Duodenal mucosa (tissue), 2 donors: ENCODE data around the gene LINGO1.

Experiments used
- H3K27ac ChIP-seq: one replicate; pipeline ENCODE4 v1.7.0; 2013; ENCODE audit warnings: low read depth, low read length
- H3K27me3 ChIP-seq, 2 donors: one replicate each; pipeline ENCODE4 v1.7.0; 2013; ENCODE audit warnings: low read length in 2 of 2, control low read depth in 1 of 2; ENCODE audit not compliant: insufficient read depth in 2 of 2, control insufficient read depth in 1 of 2
- H3K36me3 ChIP-seq, 2 donors: one replicate each; pipeline ENCODE4 v1.7.0; 2013; ENCODE audit warnings: low read length in 2 of 2, control low read depth in 1 of 2; ENCODE audit not compliant: insufficient read depth in 2 of 2, control insufficient read depth in 1 of 2
- H3K4me1 ChIP-seq, 2 donors: one replicate each; pipeline ENCODE4 v1.7.0; 2013; ENCODE audit warnings: low read length in 2 of 2, control low read depth in 1 of 2; ENCODE audit not compliant: insufficient read depth in 2 of 2, control insufficient read depth in 1 of 2
- H3K4me3 ChIP-seq, 2 donors: one replicate each; pipeline ENCODE4 v1.7.0; 2013; ENCODE audit warnings: low read length in 2 of 2, low read depth in 1 of 2
- H3K9ac ChIP-seq, 2 donors: one replicate each; pipeline ENCODE4 v1.7.0; 2013; ENCODE audit warnings: low read length in 2 of 2, low read depth in 1 of 2
- H3K9me3 ChIP-seq, 2 donors: one replicate each; pipeline ENCODE4 v1.7.0; 2013; ENCODE audit warnings: low read length in 2 of 2, control low read depth in 1 of 2; ENCODE audit not compliant: control insufficient read depth in 1 of 2

LINGO1 gene

GRCh38 chr15:77608774-77609173 is 23.9 kb downstream of the LINGO1 start:
- Histone ChIP-seq H3K9ac (no peak overlapping the region), H3K36me3 (no peaks in the 10 kb centered on the region), H3K9me3 (no peaks in the 10 kb centered on the region), H3K4me3 (no peak overlapping the region), H3K4me1 (peaks cover 3 to 7% of the 10 kb centered on the region in 2 donors), H3K27ac (no peak overlapping the region), H3K27me3 (peaks cover 3 to 8% of the 10 kb centered on the region in 2 donors)

- Histone ChIP-seq H3K36me3 (no peaks in the 10 kb centered on the region), H3K27me3 (peaks cover 3 to 8% of the 10 kb centered on the region in 2 donors), H3K9me3 (no peaks in the 10 kb centered on the region), H3K4me3 (no peak overlapping the region), H3K4me1 (peaks cover 3 to 7% of the 10 kb centered on the region in 2 donors), H3K9ac (no peak overlapping the region), H3K27ac (no peak overlapping the region)
These were observed 24.8 kb downstream of the LINGO1 start for GRCh38 chr15:77607894-77608261.

- no peak overlapping the region for H3K27ac ChIP-seq
- H3K4me1 ChIP-seq: peaks cover 3 to 7% of the 10 kb centered on the region in 2 donors
- H3K9me3 ChIP-seq: no peaks in the 10 kb centered on the region
- H3K36me3 ChIP-seq: no peaks in the 10 kb centered on the region
- peaks cover 3 to 8% of the 10 kb centered on the region in 2 donors for H3K27me3 ChIP-seq
- H3K9ac ChIP-seq: no peak overlapping the region
- H3K4me3 ChIP-seq: no peak overlapping the region
These were observed 25.4 kb downstream of the LINGO1 start for GRCh38 chr15:77607111-77607893.

- Histone ChIP-seq H3K27me3 (peaks cover 3 to 8% of the 10 kb centered on the region in 2 donors), H3K9ac (no peak overlapping the region), H3K9me3 (no peaks in the 10 kb centered on the region), H3K27ac (no peak overlapping the region), H3K36me3 (no peaks in the 10 kb centered on the region), H3K4me1 (peaks cover 3 to 7% of the 10 kb centered on the region in 2 donors), H3K4me3 (no peak overlapping the region)
These were observed 26.3 kb downstream of the LINGO1 start for GRCh38 chr15:77606142-77607034.

- Histone ChIP-seq H3K4me1 (peaks cover 3 to 7% of the 10 kb centered on the region in 2 donors), H3K27ac (no peak overlapping the region), H3K9ac (no peak overlapping the region)
These were observed 27.2 kb downstream of the LINGO1 start for GRCh38 chr15:77605547-77605946.

GRCh38 chr15:77604973-77605372 is 27.7 kb downstream of the LINGO1 start:
- H3K27ac ChIP-seq: no peak overlapping the region
- H3K4me3 ChIP-seq: no peak overlapping the region
- no peaks in the 10 kb centered on the region for H3K36me3 ChIP-seq
- no peaks in the 10 kb centered on the region for H3K9me3 ChIP-seq
- peaks cover 3 to 7% of the 10 kb centered on the region in 2 donors for H3K4me1 ChIP-seq
- H3K9ac ChIP-seq: no peak overlapping the region
- peaks cover 3 to 8% of the 10 kb centered on the region in 2 donors for H3K27me3 ChIP-seq

More at GRCh38 chr15:77605547-77605946, 27.2 kb downstream of the LINGO1 start:
- Histone ChIP-seq H3K36me3 (no peaks in the 10 kb centered on the region), H3K27me3 (peaks cover 3 to 8% of the 10 kb centered on the region in 2 donors), H3K9me3 (no peaks in the 10 kb centered on the region), H3K4me3 (no peak overlapping the region)

GRCh38 chr15:77603611-77604336 is 28.9 kb downstream of the LINGO1 start:
- no peaks in the 10 kb centered on the region for H3K36me3 ChIP-seq
- H3K27ac ChIP-seq: no peak overlapping the region
- H3K9ac ChIP-seq: no peak overlapping the region
- H3K9me3 ChIP-seq: no peaks in the 10 kb centered on the region
- peaks cover 3 to 7% of the 10 kb centered on the region in 2 donors for H3K4me1 ChIP-seq
- no peak overlapping the region for H3K4me3 ChIP-seq
- H3K27me3 ChIP-seq: peaks cover 3 to 8% of the 10 kb centered on the region in 2 donors

- peaks cover 3 to 8% of the 10 kb centered on the region in 2 donors for H3K27me3 ChIP-seq
- H3K4me1 ChIP-seq: peaks cover 3 to 7% of the 10 kb centered on the region in 2 donors
- no peak overlapping the region for H3K4me3 ChIP-seq
- no peak overlapping the region for H3K9ac ChIP-seq
- H3K36me3 ChIP-seq: no peaks in the 10 kb centered on the region
- H3K27ac ChIP-seq: no peak overlapping the region
- no peaks in the 10 kb centered on the region for H3K9me3 ChIP-seq
These were observed 29.9 kb downstream of the LINGO1 start for GRCh38 chr15:77602800-77603199.

GRCh38 chr15:77599899-77600298 is 32.8 kb downstream of the LINGO1 start:
- H3K27me3 ChIP-seq: peaks cover 2 to 3% of the 10 kb centered on the region in 2 donors
- no peak overlapping the region for H3K4me3 ChIP-seq
- no peak overlapping the region for H3K27ac ChIP-seq
- peaks cover 3% of the 10 kb centered on the region in 2 donors for H3K4me1 ChIP-seq
- no peak overlapping the region for H3K9ac ChIP-seq
- no peaks in the 10 kb centered on the region for H3K36me3 ChIP-seq
- no peaks in the 10 kb centered on the region for H3K9me3 ChIP-seq
